Dedifferentiated amniotic fluid mesenchymal stem cell (primary cell): ENCODE measurements around the gene KIRREL3.

Source experiments
- DNase-seq: peaks from one replicate; pipeline ENCODE4 v3.0.0-alpha.2; 2016; ENCODE audit errors: extremely low spot score

The KIRREL3 gene

GRCh38 chr11:127000291-127000968 is at the start of gene KIRREL3:
Gene KIRREL3 (minus strand): TSS chr11:127000770.
- DNase-seq: peak; percentile 54

- no peak for DNase-seq
These were observed 49.6 kb upstream of the KIRREL3 start for GRCh38 chr11:127050186-127050585.

GRCh38 chr11:127049486-127049885 is 48.9 kb upstream of the KIRREL3 start:
- no peak for DNase-seq

GRCh38 chr11:127044535-127044934 is 44.0 kb upstream of the KIRREL3 start:
- no peak for DNase-seq

GRCh38 chr11:127042445-127042844 is 41.9 kb upstream of the KIRREL3 start:
- DNase-seq: peak; percentile 66

GRCh38 chr11:127039591-127039990 is 39.0 kb upstream of the KIRREL3 start:
- no peak for DNase-seq

- no peak for DNase-seq
These were observed 37.0 kb upstream of the KIRREL3 start for GRCh38 chr11:127037596-127037995.

GRCh38 chr11:127037001-127037400 is 36.4 kb upstream of the KIRREL3 start:
- no peak for DNase-seq

- DNase-seq: no peak
These were observed 35.3 kb upstream of the KIRREL3 start for GRCh38 chr11:127035824-127036223.

- DNase-seq: no peak
These were observed 34.4 kb upstream of the KIRREL3 start for GRCh38 chr11:127034973-127035372.

GRCh38 chr11:127028648-127029047 is 28.1 kb upstream of the KIRREL3 start:
- no peak for DNase-seq

GRCh38 chr11:127027789-127028188 is 27.2 kb upstream of the KIRREL3 start:
- no peak for DNase-seq

- no peak for DNase-seq
These were observed 26.4 kb upstream of the KIRREL3 start for GRCh38 chr11:127027000-127027399.

GRCh38 chr11:127023991-127024390 is 23.4 kb upstream of the KIRREL3 start:
- DNase-seq: no peak

GRCh38 chr11:127018683-127019279 is 18.2 kb upstream of the KIRREL3 start:
- DNase-seq: no peak

- peak; percentile 55 for DNase-seq
These were observed 16.9 kb upstream of the KIRREL3 start for GRCh38 chr11:127017482-127017881.

GRCh38 chr11:127013550-127013949 is 13.0 kb upstream of the KIRREL3 start:
- no peak for DNase-seq

- DNase-seq: peak; percentile 22
These were observed 5.7 kb upstream of the KIRREL3 start for GRCh38 chr11:127006311-127006710.

- no peak for DNase-seq
These were observed 2.9 kb upstream of the KIRREL3 start for GRCh38 chr11:127003260-127003981.

GRCh38 chr11:127002669-127003259 is 2.2 kb upstream of the KIRREL3 start:
- DNase-seq: no peak

- no peak for DNase-seq
These were observed 411 bp upstream of the KIRREL3 start for GRCh38 chr11:127000981-127001380.

GRCh38 chr11:126999366-126999765 is 1.2 kb downstream of the KIRREL3 start:
- DNase-seq: no peak

- DNase-seq: no peak
These were observed 2.9 kb downstream of the KIRREL3 start for GRCh38 chr11:126997641-126998040.
